Measurements from ENCODE around the gene MCUB.
"Not testable (repeated sequence)": the region's sequence is repeated elsewhere in the genome, so short reads cannot be mapped to it uniquely, and the experiment has no call there.

The MCUB gene

DNA sequence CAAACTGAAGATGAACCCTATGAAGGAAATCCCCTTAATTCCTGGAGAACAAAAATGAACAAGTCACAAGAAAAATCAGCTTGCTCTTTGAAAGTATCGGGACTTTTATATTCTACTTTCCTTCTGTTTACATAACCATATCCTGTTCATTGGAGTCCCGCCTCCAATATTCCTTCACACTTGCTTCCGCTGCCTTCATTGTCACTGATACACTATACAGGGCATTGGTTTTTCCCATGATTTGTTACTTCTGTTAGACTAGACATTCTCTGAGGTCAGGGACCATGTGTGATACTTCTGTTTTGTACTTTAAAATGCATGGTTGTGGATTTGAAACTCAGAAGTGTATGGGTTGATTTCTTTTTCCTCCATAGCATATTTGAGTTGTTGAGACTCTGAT lies 18.8 kb downstream of the MCUB start:
- no peak for DNase-seq (ENCODE audit: extremely low read depth in 1 of 2, low read depth in 1 of 2)

DNA sequence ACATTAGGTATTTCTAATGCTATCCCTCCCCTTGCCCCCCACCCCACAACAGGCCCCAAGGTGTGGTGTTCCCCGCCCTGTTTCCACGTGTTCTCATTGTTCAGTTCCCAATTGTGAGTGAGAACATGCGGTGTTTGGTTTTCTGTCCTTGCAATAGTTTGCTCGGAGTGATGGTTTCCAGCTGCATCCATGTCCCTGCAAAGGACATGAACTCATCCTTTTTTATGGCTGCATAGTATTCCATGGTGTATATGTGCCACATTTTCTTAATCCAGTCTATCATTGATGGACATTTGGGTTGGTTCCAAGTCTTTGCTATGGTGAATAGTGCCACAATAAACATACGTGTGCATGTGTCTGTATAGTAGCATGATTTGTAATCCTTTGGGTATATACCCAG lies 20.0 kb downstream of the MCUB start:
- not testable (repeated sequence) for DNase-seq (ENCODE audit: extremely low read depth in 1 of 2, low read depth in 1 of 2)

DNA sequence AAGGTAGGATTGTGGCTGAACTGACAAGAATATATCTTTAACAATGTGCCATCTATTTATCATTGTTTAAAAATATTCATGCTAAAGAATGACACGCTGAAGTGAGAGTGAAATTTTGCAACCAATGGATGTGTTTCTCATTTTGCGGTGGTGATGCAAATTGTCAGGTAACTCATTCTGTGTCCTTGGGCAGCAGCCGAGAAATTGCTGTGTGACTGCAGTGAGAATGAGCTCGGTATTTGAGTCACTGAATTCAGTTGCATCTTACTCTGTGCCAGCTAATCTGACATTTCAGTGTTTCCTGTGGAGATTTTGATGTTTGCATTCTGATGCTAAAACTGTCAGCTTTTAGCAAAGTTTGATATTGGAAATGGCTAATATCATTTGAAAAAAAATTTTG lies 28.1 kb downstream of the MCUB start:
- peak; percentile 22 to 56 for DNase-seq (ENCODE audit: extremely low read depth in 1 of 2, low read depth in 1 of 2)

DNA sequence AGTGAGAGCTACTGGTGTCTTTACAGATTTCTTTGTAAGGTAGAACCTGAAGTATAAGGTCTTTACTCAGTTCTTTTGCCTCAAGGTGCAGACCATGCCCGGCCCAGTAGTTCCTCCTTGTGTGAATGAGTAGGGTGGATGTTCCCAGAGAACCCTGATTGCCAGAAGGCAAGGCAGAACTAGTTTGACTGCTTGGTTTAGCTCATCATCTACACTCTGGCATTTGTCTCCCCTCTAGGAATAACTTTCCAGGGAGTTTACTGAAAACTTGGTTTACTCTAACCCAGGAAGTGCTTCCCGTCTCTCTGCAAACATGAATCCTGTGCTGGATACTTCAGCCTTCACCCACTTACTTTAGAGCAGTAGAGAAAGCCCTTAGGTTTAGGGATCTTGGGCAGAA lies 29.1 kb downstream of the MCUB start:
- no peak for DNase-seq (ENCODE audit: extremely low read depth in 1 of 2, low read depth in 1 of 2)

DNA sequence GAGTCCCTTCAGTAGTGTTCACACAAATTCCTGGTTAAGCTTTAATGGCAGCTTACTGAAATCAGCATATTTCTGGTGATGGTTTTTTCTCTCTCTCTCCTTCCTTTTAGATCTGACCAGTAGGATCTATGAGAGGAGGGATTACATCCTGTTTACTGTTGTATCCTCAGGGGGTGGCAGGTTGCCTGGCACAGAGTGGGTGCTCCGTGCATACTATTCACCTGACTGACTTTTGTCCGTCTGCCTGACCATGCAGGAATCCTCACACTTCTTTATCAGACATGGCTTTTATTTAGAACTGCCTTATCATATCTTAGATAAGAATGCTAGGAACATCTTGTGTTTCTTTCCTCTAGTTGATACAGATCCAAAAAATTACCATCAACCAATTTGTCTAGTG lies 29.6 kb downstream of the MCUB start:
- no peak for DNase-seq (ENCODE audit: extremely low read depth in 1 of 2, low read depth in 1 of 2)

DNA sequence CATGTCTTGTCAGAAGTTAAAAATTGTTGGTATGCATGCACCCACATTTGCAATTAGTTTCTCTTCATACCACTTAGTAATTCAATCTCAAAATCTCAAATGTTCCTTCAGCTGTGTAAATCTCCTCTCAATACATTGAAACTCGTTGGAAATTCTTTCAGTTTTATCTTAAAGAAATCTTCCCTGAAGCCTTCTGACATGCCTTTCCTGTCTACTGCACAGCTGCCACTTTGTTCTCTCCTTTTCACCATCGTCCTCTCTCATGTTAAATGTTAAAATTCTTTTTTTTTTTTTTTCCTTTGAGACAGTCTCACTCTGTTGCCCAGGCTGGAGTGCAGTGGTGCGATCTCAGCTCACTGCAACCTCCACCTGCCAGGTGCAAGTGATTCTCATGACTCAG lies 30.9 kb downstream of the MCUB start:
- no peak for DNase-seq (ENCODE audit: extremely low read depth in 1 of 2, low read depth in 1 of 2)

DNA sequence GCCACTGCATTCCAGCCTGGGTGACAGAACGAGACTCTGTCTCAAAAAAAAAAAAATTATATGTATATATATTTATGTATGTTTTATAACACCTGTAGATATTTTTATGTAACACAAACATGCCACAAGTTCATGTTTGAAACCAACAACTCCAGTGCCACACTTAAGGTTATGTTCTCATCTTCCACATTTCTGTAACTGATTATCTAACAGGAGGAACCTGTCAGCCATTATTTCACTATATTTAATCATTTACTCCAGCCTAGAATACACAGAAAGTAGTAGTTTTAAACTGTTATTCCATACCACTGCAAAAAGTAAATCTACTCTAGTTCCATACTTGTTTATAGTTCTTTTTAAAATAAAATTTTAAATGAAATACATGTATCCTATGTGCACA lies 32.3 kb downstream of the MCUB start:
- DNase-seq (ENCODE audit: extremely low read depth in 1 of 2, low read depth in 1 of 2): no peak

DNA sequence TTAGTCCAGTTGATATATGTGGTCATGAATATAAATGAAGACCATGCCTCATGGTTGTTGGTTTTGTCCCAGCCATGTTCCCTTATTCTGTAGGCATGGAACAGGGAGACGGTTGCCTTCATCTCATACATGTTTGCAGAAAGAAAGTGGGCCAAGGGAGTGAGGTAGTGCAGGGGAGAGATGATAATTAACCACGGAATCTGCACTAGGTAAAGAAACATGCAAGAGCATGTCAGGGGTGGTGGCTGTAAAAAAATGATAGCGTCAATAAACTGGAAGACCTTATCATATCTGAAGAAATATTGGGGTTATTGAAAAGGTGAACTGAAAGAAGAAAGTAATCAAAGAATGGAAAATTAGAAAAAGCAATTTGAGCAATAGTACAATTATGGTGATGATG lies 35.1 kb downstream of the MCUB start:
- DNase-seq (ENCODE audit: extremely low read depth in 1 of 2, low read depth in 1 of 2): not testable (repeated sequence)

DNA sequence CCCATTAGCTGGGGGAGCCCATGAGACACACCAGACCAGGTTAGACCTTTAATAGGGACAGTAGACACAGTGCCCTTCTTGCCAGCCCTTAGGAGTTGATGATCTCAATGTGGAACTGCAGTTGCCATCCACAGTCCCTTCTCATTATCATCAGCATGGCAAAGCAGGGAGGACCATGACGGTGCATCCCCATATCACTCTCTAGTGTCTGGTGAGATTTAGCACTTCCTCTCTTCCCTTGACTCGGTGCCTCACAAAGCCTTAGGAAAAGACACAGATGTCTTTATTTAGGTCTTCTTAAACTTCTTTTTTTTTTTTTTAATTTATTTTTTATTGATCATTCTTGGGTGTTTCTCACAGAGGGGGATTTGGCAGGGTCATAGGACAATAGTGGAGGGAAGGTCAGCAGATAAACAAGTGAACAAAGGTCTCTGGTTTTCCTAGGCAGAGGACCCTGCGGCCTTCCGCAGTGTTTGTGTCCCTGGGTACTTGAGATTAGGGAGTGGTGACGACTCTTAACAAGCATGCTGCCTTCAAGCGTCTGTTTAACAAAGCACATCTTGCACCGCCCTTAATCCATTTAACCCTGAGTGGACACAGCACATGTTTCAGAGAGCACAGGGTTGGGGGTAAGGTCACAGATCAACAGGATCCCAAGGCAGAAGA lies 36.5 kb downstream of the MCUB start:
- not testable (repeated sequence) for DNase-seq (ENCODE audit: extremely low read depth in 1 of 2, low read depth in 1 of 2)

DNA sequence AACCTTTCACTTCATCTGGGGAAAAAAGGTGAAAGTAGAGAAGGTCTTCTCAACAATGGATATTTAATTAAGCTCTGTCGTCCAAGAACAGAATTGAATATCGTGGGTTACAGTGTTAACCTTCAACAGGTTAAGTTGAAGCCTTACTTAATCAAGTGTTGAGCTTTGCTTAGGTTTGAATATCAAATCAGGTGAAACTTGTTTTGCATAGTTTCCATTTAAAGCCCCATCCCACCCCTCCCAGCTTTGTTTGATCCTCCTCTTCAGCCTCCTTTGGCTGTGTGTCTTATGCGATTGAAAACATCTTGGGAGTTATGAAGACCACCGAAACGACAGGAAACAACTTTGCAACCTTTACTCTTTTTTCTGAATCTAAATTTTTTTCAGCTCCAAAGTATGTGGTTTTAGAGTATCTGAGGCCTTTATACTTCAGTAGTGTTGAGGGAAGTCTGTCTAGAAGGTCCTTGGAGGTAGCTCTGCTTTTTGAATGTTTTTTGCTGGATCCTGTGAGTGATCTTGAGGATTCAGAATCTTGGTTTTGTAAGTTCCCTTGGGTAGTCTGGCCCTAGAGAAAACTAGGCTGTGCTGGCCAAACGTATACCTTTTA lies 39.1 kb downstream of the MCUB start:
- DNase-seq (ENCODE audit: extremely low read depth in 1 of 2, low read depth in 1 of 2): no peak

DNA sequence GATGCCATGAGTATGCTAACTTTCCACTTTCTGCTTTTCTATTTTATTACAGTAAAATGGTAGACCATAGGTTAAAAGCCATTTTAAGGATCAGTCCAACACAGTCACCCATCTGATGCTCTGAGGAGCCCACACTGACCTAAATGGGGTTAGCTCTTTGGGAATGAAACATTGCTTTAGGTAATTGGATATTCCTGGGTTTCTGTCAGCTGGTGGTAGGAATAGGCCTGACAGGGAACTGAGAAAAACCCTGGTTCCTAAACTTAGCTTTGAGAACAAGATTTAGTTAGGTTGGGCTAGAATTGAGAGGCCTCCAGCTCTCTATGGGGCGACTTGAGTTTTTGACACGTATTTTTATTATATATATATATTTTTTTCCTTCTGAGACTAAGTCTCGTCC lies 40.4 kb downstream of the MCUB start:
- DNase-seq (ENCODE audit: extremely low read depth in 1 of 2, low read depth in 1 of 2): no peak

DNA sequence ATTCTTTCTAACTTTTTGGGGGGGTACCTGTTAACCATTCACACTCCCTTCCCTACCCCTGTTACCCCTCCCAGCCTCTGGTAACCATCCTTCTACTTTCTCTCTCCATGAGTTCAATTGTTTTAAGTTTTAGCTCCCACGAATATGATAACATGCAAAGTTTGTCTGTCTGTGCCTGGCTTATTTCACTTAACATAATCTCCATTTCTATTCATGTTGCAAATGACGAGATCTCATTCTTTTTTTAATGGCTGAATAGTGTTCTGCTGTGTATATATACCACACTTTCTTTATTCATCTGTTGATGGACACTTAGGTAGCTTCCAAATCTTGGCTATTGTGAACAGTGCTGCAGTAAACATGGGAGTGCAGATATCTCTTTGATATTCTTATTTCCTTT lies 41.3 kb downstream of the MCUB start:
- DNase-seq (ENCODE audit: extremely low read depth in 1 of 2, low read depth in 1 of 2): no peak

DNA sequence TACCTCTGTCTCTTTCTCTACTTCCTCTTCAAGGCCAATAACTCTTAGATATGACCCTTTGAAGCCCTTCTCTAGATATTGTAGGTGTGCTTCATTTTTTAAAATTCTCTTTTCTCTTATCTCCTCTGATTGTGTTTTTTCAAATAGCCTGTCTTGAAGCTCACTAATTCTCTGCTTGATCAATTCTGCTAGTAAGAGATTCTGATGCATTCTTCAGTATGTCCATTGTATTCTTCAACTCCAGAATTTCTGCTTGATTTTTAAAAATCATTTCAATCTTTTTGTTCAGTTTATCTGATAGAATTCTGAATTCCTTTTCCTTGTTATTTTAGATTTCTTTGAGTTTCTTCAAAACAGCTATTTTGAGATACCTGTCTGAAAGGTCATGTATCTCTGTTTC lies 47.9 kb downstream of the MCUB start:
- no peak for DNase-seq (ENCODE audit: extremely low read depth in 1 of 2, low read depth in 1 of 2)

DNA sequence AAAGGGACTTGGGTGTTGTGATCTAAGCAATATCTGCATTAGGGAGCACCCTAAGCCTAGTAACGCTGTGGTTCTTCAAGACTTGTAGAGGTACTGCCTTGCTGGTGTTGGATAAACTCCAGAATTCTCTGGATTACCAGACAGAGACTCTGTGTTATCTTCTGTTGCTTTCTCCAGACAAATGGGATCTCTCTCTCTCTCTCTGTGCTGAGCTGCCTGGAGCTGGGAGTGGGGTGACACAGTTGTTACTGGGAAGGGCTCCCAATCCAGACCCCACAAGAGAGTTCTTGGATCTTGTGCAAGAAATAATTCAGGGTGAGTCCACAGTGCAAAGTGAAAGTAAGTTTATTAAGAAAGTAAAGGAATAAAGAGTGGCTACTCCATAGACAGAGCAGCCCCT lies 48.8 kb downstream of the MCUB start:
- DNase-seq (ENCODE audit: extremely low read depth in 1 of 2, low read depth in 1 of 2): no peak

DNA sequence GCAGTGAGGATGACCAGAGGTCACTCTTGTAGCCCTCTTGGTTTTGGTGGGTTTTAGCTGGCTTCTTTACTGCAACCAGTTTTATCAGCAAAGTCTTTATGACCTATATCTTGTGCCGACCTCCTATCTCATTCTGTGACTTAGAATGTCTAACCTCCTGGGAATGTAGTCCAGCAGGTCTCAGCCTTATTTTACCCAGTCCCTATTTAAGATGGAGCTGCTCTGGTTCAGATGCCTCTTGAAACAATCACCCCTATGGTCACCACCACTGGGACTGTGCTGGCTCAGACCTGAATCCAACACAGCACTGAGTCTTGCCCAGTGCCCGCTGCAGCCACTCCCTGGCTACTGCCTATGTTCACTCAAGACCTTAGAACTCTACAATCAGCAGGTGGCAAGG lies 49.4 kb downstream of the MCUB start:
- no peak for DNase-seq (ENCODE audit: extremely low read depth in 1 of 2, low read depth in 1 of 2)

DNA sequence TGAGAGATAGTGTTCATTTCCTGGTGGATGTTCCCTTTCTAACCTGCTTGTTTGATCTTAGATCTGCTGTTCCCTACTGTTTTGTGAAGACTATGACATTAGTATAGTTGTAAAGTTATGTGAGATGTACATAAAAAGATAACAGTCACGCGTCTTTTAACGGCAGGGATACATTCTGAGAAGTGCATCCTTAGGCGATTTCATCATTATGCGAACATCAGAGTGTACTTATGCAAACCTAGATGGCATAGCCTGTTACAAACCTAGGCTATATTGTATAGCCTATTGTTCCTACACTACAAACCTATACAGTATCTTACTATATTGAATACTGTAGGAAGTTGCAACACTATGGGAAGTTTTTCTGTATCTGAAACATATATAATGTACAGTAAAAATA lies 50.4 kb downstream of the MCUB start:
- DNase-seq (ENCODE audit: extremely low read depth in 1 of 2, low read depth in 1 of 2): no peak

DNA sequence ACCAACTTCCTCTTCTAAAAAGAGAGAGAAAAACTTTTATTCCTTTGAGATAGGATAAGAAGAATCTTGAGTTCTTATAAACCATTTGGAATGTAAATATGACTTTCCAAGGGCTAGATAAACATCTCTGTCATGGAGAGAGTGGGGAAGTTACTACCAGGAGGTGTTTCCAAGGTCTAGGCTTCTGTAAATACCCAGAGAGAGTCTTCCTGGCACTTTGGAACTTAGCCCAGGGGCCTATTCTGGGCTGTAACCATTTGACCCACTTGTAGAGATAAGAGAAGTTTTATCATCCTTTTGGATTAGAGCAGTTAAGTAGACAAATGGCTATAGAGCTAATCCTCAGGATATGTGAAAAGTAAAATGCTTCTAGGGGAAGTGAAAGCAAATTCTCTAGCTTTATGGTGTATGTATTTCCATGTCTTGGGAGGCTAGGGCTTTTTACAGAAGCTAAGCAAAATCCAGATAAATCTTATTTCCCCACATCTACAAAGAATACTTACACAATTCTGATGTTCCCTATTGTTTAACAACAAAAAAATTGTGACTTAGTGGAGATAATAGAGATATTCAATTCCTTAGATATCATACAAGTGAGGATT lies 51.1 kb downstream of the MCUB start:
- no peak for DNase-seq (ENCODE audit: extremely low read depth in 1 of 2, low read depth in 1 of 2)

DNA sequence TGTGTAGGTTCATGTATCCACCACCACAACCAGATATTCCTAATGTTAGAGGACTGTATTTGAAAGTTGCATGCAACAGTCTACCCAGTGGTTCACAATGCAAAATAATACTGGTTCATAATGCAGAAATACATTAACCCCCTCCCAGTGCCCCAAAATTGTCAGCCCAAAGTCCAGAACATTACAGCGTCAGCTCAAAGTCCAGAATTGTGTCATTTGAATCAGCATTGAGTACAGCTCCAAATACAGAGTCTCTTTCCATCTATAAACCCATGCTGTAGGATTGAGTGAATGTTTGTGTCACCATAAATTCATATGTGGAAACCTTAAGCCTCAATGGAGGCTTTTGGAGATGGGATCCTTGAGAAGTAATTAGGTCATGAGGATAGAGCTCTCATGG lies 54.0 kb downstream of the MCUB start:
- DNase-seq (ENCODE audit: extremely low read depth in 1 of 2, low read depth in 1 of 2): no peak

DNA sequence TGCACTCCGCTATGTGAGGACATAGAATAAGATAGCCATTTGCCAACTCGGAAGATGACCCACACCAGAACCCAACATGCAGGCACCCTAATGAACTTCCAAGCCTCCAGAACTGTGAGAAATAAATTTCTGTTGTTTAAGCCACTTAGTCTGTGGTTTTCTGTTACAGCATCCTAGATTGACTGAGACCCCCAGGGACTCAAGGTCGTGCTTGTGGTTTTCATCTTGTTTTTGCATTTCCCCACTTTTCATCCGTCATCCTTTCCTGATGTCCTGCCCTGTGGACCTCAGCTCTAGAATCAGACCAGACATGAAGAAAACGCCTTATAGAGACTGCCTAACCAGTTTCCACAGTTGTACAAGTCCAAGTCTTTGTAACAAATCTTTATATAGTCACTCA lies 54.4 kb downstream of the MCUB start:
- DNase-seq (ENCODE audit: extremely low read depth in 1 of 2, low read depth in 1 of 2): no peak

DNA sequence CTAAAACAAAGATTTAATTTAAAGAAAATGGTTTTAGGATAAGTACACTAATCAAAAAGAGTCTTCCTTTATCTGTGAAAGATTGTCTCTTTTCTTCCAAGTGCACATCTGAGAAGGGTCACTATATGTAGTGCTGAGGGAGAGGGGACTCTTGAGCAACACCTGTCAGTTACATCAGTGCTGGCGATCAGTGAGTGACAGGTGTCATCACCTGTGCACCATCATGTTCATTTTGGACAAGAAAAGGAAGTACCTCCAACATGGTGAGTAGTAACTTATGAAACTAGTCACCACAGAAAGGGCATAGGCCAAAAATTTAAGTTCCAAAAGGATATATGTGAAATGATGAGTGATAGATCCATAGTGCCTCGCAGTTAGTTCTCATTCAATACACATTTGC lies 55.7 kb downstream of the MCUB start:
- no peak for DNase-seq (ENCODE audit: extremely low read depth in 1 of 2, low read depth in 1 of 2)

DNA sequence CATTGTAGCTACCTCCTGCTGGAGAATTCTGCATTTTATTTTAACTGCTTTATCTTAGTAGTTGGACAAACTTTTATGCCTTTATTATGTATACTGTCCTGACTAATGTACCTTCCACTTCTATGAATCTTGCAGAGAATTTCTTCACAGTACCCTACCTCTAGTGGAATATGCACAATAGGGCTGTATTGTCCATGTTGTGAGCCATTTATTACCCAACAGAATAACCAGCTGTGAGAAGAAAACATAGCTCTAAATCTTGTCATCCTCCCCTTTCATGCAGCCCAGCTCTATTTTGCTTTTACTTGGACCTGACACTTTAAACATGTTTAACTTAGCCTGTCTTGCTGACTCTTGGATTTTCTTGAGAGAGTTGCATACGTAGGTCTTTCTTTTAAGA lies 56.2 kb downstream of the MCUB start:
- no peak for DNase-seq (ENCODE audit: extremely low read depth in 1 of 2, low read depth in 1 of 2)

DNA sequence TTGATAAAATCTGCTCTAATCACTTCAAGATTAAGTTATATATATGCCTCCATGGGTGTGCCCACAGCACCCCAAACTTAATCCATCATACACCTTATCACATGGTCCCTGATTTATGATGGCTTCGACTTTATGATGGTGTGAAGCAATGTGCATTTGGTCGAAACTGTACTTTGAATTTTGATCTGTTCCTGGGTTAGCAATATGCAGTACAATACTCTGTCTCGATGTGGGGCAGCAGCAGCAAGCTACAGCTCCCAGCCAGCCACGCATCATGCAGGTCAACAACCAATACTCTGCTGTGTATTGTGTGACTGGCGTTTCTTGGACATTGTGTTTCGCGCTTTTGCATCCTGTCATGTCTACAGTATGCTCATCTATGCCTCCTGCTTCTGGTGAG lies 62.6 kb downstream of the MCUB start:
- no peak for DNase-seq (ENCODE audit: extremely low read depth in 1 of 2, low read depth in 1 of 2)

DNA sequence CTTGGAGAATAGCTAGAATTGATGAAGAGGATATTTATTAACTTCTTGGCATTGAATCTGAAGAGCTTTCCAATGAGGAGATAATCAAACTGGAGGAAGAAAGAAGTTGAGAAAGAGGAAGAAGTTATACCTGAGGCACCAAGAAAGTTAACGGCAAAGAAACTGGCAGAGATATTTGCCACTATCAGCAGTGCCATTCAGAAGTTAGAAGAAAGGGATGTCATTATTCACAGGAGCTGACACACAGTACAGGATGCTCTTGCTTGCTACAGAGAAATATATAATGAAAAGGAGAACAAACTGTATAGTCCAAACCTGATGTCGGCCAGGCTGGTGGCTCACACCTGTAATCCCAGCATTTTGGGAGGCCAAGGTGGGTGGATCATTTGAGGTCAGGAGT lies 64.5 kb downstream of the MCUB start:
- no peak for DNase-seq (ENCODE audit: extremely low read depth in 1 of 2, low read depth in 1 of 2)
